ENCODE measurements around the gene CHRNA5.
A peak's percentile ranks its signal among the peaks of the same experiment; 100 is the strongest.
"Not testable (repeated sequence)": the region's sequence is repeated elsewhere in the genome, so short reads cannot be mapped to it uniquely, and the experiment has no call there.

The CHRNA5 gene

DNA sequence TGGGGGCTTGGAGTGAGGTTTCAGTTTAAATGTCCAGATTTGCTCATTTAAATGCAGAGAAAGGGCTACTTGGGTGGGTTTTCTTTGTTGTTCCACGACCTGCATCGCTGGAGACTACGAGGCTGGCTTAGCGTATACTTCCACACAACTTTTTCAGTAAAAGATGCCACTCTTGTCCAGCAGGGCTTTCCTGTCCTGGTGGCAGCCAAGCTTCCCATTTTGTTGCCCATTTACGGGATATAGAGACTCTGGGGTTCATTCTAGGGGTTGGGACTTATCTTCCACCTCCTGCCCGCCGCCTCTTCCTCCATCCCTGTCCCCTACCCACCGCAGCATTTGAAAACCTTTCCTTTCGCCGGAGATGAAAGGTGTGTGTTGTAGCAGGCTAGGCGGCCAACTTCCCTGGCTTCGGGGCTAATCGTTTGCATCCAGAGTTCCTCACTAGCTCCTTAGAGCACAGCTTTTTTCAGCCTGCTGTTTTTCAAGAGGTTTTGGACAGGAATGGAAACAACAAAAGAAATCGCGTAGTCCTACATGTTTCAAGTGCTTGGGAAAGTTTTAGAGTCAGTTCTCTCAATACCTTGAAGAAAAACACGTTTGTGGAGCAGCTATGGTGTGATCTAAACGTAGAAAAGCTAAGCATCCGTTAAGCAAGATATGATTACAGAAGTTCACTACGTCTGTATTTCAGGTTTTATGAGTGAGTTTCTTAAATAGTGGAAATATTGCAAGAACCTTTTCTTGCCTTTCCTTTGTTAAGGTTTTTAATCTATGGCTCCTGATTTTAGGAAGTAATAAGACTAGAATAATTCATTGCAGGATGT is 843 bp downstream of the CHRNA5 start:
- no peak for DNase-seq

- peak; percentile 92 for DNase-seq
These were observed 2.2 kb downstream of the CHRNA5 start for GRCh38 chr15:78567531-78567930.

- no peak for DNase-seq
These were observed 5.4 kb downstream of the CHRNA5 start for GRCh38 chr15:78570710-78571109.

DNA sequence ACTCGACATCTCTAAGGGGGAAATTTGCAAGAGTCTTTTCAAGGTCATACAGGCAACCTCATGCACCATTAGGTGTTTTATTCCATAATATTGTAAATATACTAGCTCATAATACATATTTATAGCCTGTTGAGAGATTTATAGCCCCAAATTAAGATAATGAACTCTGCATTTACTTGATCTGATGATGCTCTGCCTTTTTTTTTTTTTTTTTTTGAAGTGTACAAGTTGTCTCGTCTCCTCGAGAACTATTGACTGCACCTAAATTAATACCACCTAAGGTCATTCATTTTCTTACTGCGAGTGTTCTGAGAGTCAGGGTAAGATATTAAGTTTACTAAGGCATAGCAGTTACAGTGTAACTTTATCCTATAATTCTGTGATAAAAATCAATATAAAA is 6.1 kb downstream of the CHRNA5 start:
- DNase-seq, result no peak

- no peak for DNase-seq
These were observed 8.1 kb downstream of the CHRNA5 start for GRCh38 chr15:78573416-78573815.

DNA sequence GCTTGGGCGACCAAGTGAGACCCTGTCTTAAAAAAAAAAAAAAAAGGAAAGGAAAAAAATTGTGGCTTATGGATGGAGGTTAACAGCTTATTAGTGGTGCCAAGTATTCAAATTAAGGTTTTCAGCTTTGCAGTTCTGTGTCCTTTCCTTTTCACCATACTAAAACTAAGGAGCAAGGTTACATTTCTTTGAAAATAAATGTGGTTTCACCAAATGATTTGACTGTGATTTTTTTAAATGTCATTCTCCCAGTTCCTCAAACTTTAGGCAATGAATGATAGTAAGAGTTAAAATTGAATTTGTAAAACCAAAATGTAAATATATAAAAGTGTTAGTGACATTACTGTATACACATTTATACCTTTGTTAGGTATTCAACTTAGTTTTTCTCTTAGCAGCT is 9.6 kb downstream of the CHRNA5 start:
- DNase-seq, result no peak

GRCh38 chr15:78597583-78597982 is 32.3 kb downstream of the CHRNA5 start:
- no peak for DNase-seq

DNA sequence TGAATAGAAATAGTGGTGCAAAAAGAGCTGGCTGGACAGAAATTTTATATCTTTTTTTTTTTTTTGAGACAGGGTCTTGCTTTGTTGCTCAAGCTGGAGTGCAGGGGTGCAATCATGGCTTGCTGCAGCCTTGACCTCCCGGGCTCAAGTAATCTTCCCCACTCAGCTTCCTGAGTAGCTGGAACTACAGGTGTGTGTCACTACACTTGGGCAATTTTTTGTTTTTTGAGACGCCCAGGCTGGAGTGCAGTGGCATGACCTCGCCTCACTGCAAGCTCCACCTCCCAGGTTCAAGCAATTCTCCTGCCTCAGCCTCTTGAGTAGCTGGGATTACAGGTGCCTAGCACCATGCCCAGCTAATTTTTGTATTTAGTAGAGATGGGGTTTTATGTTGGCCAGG is 33.0 kb downstream of the CHRNA5 start:
- DNase-seq, result no peak

DNA sequence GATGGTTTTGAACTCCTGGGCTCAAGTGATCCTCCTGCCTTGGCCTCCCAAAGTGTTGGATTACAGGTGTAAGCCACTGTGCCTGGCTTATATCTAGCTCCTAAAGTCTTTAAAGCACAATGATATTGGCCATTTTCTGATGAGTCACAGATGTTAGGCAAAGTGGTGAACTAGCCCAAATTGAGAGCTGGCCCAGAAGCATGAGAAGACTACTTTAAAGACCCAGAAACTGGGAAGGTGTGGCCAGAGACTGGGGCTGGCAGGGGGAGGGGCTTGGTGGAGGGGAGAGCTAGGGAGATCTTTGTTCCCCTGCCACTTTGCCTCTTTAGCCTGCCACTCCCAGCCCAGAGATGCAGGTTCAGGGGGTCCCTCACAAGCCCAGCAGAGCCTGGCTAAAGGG is 33.9 kb downstream of the CHRNA5 start:
- no peak for DNase-seq

DNA sequence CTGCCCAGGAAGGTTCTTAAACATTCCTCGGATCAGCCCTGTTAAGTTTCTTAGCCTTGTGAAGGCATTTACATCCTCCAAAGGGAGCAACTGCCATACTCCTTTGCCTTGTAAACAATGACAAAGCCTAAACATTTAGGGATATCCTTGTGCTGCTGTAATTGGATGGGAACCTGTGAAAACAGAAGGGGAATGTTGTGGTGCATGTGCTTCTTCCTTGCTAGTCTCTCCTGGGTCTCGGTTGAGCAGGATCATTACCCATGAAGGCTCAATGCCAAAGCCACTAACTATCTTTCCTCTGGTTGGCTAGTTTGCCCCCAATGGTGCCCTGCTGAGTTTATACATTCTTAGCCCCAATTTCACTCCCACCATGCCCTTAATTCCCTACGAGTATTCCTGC is 38.1 kb downstream of the CHRNA5 start:
- no peak for DNase-seq

GRCh38 chr15:78604420-78604819 is 39.1 kb downstream of the CHRNA5 start:
- DNase-seq, result no peak

- no peak for DNase-seq
These were observed 39.9 kb downstream of the CHRNA5 start for GRCh38 chr15:78605201-78605600.

GRCh38 chr15:78605680-78606079 is 40.4 kb downstream of the CHRNA5 start:
- no peak for DNase-seq

DNA sequence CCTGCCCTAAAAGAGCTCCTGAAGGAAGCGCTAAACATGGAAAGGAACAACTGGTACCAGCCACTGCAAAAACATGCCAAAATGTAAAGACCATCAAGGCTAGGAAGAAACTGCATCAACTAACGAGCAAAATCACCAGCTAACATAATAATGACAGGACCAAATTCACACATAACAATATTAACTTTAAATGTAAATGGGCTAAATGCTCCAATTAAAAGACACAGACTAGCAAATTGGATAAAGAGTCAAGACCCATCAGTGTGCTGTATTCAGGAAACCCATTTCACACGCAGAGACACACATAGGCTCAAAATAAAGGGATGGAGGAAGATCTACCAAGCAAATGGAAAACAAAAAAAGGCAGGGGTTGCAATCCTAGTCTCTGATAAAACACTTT is 44.2 kb downstream of the CHRNA5 start:
- not testable (repeated sequence) for DNase-seq

DNA sequence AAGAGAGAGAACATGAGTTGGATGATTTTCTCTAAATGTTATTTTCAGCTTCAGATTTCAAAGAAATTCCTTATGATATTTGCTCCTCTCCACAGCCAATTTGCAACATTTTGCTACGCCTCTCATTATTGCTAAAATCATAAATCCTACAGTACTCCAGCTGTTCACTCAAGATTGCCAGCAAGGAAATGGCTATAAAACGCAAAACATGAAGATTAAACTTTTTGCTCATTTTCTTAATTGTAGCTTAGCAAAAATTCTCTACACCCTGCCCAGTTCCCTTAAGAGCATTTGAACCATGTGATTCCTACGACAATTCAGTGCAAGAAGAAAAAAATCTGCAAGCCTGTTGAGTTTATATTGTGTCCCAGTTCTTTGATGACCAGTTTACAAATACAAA is 48.7 kb downstream of the CHRNA5 start:
- no peak for DNase-seq

- no peak for DNase-seq
These were observed 49.9 kb downstream of the CHRNA5 start for GRCh38 chr15:78615151-78615589.

DNA sequence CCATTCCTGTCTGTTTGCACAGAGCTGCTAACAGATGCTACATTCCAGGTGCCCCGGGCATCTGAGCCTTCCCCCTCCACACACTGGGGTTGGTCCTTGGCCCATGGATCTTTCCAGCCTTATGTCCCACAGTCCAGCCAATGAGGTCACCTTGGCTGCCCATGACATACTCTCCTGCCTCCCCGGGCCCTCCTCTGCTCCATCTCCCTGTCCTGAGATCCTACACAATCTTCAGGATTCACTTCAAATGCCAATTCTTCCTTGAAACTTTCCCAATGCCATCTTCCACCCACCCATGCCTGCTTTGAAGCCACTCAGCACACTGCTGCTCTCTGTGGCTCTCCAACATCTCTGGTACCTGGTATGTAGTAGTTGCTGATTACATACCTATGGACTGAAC is 51.2 kb downstream of the CHRNA5 start:
- DNase-seq, result no peak

- DNase-seq, result no peak
These were observed 51.8 kb downstream of the CHRNA5 start for GRCh38 chr15:78617076-78617475.

GRCh38 chr15:78617516-78617915 is 52.2 kb downstream of the CHRNA5 start:
- DNase-seq, result peak; percentile 53

DNA sequence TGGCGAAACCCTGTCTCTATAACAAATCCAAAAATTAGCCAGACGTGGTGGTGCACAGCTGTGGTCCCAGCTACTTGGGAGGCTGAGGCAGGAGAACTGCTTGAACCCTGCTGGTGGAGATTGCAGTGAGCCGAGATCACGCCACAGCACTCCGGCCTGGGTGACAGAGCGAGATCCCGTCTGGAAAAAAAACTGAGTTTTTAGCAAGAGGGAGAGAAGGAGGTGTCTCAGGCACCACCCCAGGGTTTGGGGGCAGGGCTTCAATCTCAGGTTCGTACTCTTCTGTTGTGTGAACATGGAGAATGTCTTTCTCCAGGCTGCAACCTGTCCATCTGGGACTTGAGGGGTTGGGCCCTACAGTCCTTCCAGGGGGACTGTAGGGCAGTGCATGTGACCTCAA is 52.7 kb downstream of the CHRNA5 start:
- no peak for DNase-seq

DNA sequence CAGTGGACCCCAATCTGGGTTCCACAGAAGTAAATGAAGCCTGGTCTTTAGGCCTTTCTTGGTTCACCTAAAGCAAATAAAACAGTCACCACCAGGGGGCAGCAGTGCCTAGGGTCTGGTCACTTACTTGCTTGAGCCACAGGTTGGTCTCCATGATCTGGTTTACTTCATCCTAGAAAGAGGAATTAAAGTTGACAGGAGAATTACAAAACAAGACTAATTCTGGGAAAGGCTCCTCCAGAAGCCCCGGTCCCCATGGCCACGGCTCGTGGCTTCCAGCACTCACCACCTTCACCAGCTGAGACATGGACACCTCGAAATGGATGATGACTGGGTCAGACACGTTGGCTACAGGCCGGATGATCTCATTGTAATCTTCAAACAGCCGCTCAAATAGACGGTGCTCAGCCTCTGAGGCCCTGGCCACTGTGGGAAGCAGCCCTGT is 53.2 kb downstream of the CHRNA5 start:
- peak; percentile 78 for DNase-seq

DNA sequence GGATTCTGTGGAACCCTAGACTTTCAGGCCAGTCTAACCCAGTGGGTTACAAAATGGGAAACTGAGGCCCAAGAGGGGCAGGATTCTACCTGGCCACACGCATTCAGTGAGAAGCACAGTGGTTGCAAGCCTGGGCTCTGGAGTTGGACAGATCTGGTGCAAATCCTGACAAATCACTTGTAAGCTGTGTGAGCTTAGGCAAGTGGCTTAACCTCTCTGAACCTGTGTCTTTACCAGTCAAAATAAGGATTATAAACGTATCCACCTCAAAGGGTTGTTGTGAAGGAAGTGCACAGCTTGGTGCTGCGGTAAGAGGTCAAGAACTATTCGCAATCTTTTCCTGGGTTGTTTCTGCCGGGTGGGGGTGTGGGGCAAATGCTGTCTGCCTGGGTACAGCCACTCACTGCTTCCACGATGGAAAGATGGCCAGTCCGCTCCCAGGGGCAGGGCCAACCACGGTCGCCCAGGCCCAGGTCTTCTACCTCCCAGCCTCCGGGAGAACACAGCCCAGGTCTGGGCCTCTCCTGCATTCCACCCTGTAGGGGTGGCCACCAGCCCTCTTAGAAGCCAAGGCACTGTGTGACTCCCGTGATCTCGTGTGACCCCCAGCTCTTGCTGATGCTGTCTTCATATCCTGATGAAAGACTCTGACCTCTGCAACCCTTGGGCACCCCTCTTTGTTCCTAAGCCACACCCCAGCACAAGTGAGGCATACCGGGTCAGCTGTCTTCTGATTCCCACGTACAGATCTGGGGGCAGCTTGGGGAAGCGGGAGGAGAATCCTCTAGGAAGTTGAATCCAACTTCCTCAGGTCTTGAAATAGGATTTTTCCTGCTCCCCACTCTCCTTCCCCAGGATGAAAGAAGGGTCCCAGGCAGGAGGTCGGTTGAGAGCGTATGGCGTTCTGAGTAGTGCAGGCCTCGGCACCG is 54.0 kb downstream of the CHRNA5 start:
- no peak for DNase-seq

DNA sequence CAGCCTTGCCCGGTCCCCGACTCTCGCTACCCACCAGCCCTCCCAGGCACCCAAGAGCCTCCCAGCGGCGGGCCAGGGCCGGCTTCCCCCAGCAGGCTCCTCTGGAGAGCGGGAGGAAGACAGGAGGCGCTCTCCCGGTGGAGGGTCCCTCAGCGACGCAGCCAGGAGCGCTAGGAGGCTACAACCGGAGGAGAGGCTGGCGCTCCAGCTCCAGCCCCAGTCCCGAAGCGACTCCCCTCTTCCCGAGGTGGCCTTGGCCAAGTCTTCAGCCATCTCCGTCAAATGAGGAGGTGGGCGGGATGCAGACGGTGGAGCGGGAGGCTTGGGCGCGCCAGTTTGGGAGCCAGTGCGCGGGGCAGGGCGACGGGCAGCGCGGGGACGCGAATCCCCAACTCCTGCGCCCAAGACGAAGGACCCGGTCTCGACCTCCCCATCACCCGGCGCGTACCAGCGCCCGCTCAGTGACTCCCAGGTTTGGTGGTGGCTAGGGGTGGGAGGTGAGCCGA is 54.8 kb downstream of the CHRNA5 start:
- DNase-seq, result no peak

All from NCI-H524 treated with DMSO at 0.1 percent for 48 hours (cell line).